HG03521 (cell line): ENCODE measurements around the gene PTOV1.

Source experiments
- ATAC-seq: cut with Tn5 transposase; IDR thresholded peaks from one replicate; pipeline ENCODE4 v1.9.1; 2021; ENCODE audit warnings: mild to moderate bottlenecking, moderate library complexity; ENCODE audit not compliant: unreplicated experiment

PTOV1 gene

DNA sequence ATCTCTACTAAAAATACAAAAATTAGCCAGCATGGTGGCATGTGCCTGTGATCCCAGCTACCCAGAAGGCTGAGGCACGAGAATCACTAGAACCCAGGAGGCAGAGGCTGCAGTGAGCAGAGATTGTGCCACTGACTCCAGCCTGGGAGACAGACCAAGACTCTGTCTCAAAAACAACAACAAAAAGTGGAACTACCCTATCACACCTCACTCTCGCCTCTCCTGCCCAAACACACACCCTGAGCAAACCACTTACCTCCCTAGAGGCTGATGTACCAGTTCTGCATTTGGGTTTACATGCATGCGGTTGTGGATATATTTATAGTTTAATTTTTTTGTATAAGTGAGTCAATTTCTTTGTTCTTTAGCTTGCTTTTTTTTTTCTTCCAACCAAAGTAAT, 7.7 kb upstream of the PTOV1 start:
- ATAC-seq, result no peak

DNA sequence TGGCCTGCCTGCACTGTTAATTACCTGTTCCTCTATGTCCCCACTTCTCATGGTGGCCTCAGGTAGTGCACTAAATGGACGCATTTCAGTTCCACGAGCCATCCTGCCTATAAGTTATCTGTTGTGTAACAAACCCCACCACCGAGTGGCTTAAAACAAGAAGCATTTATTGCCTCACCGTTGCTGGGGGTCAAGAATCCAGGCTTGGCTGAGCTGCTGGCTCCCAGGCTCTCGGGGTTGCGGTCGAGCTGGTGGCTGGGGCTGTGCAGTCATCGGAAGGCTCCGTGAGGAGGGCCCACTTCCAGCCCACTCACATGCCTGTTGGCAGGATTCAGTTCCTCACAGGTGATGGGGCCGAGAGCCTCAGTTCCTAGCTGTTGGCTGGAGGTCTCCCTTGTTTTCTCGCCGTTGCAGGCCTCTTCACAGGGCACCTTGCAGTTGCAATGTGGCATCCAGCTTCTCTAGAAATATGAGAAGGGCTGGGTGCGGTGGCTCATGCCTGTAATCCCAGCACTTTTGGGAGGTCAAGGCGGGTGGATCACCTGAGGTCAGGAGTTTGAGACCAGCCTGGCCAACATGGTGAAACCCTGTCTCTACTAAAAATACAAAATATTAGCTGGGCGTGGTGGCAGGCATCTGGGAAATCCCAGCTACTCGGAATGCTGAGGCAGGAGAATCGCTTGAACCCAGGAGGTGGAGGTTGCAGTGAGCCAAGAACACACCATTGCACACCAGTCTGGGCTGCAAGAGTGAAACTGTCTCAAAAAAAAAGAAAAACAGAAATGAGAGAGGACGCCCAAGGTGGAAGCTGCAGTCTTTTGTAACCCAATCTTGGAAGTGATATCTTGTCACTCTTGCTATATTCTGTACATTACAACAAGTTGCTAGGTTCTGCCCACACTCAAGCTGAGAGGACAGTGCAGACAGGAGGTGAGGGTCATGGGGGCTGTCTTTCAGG, 6.5 kb upstream of the PTOV1 start:
- no peak for ATAC-seq

DNA sequence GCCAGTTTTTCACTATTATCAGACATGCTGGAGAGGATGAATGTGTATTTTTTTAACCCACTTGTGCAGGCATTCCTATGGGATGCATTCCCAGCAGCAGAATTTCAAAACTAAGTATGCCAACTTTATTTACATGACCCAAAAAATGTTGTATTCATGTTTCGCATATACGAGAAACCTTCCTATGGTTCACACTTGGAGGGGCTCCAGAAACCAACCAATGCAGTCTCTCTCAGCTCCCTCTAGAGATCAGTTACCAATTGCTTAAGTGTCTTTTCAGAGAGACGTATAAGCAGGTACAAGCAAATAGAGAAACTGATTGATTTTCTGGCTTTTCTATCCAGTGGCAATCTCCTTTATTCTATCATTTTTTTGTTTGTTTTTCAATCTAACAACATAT, 5.5 kb upstream of the PTOV1 start:
- no peak for ATAC-seq

DNA sequence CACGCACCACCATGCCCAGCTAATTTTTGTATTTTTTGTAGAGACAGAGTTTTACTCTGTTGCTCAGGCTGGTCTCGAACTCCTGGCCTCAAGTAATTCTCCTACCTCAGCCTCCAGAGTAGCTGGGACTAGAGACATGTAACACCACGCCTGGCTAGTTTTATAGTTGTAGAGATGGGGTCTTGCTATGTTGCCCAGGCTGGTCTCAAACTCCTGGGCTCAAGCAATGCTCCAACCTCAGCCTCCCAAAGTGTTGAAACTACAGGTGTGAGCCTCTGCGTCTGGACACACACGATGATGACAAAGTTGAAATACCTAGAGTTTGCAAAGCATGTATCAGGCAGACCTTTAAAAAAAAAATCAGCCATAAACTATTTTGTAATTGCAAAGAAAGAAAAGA, 4.6 kb upstream of the PTOV1 start:
- no peak for ATAC-seq

DNA sequence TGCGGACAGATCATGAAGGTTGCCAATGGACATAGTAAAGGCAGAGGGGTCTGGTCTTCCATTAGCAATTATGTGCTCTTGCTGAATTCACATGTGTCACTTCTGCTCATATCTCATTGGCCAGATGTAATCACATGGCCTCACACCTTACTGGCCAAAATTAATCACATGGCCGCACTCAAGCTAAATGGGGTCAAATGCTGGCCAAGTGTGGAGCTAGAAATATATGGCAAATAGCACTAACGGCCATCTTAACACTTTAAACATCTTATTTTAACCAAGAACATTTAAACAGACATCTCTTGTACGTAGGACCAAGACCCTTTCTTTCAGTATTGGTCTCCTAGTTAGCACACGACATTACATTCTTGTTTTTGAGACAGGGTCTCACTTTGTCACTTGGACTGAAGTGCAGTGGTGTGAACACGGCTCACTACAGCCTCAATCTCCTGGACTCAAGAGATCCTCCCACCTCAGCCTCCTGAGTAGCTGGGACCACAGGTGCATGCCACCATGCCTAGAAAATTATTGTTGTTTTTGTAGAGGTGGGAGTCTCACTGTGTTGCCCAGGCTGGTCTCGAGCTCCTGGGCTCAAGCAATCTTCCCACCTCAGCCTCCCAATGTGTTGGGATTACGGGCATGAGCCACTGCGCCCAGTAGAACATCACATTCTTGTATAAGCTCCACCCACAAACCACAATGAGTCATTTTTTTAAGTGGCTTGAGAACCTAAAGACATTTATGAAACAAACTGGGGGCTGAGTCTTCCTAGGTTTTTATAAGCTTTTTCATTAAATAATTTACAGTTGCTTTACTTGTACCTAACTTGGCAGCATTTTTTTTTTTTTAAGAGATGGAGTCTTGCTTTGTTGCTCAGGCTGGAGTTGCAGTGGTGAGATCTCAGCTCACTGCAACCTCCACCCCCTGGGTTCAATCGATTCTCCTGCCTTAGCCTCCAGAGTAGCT, 2.9 kb upstream of the PTOV1 start:
- no peak for ATAC-seq

DNA sequence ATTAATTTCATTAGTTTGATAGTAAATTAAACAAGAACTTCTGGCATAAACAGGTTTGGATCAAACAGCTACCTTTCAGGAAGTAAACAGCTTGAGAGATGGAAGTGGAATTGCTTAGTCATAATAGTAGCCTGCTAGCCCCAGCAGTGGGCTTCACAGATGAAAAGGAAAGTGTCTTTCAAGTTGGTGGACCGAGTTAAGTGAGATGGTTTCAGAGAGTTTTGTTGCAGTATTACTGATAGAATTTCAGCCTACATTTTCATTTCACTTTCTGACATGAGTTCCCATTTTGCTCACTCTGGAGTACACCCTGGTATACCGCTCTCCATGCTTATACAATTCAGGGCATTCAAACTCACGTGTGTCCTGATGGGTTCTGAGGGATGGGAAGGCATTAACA, 2.0 kb upstream of the PTOV1 start:
- no peak for ATAC-seq

DNA sequence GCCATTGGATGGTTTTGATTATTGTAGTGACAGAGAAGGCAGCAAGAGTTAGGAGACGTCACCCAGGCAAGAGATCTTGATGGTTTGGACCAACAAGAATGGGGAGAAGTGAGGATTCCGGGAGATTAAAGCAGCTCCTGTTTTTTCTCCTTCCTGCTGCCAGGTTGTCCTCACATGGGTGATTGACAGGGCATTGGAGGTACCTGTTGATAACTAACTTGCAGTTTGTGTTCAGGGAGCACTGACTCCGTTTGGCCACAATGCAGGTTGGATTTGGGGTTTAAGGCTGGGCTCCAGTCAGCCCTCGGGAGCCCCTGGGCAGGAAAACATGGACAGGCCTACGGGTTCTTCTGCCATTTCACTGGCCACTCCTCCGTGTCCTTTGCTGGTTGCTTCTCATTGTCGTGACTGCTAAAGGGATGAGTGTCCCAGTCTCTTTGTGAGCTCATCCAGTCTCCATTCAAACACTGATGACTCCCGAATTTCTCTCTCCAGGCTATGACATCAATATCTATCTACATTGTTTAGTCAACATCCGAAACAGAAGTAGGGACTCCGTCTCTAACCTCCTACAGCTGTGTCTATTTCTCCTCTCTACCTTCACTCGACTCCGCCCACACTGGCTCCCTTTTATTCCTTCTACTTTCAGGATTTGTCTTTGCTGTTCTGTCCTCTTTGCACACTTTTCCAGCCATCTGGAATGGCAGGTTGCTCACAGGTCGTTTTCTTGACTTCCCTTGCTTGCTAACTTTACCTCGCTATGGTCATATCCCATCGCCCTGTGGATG, 1.3 kb upstream of the PTOV1 start:
- ATAC-seq, result no peak

DNA sequence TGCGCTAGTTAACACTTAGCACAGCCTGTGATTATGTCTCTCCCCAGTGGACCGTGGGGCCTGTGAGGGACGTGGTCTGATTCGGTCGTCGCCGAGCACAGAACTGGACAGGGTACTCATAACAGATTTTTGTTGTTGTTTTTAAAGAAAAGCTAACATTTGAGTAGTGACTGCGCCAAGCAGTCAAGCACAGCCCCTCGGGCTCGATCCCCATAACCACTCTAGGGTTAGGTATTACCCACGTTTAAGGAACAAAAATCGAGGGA, 805 bp upstream of the PTOV1 start:
- ATAC-seq, result no peak

DNA sequence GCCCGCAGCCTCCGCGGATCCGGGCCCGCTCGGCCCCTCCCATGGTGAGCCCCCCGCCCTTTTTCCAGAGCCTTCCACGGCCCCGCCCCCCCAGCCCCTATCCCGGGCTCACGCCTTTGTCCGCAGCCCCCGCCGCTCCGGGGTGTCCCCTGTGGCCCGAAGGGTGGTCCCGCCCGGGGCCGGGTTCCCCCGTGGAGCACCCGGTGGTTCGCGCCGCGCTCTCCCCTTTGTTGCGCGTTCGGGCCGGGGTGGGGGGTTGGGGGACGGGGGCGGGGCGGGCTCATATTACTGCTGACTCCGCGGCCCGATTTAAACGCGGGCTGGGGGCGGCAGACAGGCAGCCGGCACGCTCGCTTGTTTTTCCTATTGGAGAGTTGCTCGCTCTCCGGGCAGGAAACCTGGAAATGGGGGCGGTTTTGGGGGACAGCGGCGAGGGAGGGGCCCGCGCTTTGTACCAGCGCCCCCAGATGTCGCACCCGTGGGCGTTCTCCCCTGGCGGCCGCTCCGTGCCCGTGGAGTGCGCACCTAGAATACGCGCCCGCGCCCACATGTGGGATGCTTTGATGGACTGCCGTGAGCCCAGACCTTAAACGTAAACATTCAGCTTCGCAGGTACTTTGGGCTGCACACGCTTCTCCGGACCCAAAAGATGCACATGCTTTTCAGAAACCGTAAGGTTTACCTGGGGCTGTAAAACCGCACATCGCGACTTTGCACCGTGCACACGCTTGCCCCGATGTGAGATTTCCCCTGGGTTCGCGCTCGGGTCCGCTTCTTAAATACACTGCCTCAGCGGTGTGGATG, 699 bp downstream of the PTOV1 start:
- no peak for ATAC-seq

DNA sequence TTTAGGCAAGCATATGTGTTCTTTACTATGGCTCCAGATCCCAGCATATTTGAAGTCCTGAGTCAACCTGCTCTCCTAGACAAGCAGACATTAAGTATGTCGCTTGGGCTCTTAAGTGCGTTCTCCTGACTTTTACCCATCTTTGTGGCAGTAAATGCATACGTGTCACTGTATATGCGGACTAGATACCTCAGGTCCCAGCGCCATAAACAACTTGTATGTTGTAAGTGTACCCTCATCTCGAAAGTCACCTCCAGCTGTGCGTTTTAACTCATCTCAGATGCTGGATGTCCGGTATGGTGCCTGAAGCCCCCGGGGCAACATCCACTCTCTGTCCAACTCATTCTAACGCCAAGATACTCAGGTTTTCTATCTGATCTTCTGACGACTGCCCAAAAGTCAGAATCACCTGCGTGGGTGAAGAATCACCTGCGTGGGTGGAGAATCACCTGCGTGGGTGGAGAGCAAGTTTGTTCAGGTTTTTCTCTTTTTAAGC, 1.7 kb downstream of the PTOV1 start:
- no peak for ATAC-seq

DNA sequence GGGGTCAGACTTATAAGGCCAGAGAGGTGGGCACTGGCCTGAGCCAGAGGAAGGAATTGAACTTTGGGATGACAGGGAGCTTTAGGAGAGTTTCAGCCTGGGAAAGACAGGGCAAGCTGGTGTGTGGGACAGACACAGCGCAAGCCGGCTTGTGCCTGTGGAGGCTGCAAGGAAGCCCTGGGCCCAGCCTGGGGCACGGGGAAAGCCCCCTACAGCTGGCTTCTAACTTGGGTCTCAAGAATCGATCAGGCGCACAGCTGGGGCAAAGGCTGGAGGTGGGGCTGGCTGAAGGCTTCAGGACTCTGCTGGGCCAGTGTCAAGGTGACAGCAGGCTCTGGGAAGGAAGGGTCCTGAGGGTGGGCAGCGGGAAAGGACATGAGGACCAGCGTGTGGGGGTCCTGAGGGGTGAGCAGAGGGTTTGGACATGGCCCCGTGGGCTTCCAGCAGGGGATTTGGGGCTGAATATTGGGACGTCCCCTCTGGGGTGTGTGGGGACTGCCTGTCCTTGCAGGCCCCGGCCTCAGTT, 3.0 kb downstream of the PTOV1 start:
- no peak for ATAC-seq

DNA sequence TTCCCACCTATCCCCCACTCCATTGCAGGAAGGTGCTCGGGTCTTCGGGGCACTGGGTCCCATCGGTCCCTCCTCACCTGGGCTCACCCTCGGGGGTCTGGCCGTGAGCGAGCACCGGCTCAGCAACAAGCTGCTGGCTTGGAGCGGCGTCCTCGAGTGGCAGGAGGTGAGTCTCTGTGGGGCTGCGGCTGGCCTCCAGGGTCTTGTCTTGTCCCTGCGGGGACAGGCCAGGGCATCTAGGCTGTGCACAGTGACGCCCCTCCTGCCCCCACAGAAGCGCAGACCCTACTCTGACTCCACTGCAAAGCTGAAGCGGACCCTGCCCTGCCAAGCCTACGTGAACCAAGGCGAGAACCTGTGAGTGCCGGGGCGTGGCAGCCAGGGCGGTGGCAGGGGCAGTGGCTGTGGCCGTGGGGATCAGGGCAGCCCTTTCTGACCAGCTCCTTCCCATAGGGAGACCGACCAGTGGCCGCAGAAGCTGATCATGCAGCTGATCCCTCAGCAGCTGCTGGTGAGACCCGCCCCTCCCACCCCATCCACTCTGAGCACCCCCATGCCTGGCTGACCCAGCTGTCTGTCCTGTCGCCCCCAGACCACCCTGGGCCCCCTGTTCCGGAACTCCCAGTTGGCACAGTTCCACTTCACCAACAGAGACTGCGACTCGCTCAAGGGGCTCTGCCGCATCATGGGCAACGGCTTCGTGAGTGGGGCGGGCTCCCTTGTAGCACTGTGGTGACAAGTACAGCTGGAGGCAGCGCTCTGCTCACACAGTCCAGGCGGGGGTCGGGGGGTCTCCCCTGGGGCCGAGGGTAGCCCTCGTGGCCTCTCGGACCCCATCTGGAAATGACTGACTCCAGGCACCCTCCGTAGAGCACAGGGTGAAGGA, 3.7 kb downstream of the PTOV1 start:
- no peak for ATAC-seq

DNA sequence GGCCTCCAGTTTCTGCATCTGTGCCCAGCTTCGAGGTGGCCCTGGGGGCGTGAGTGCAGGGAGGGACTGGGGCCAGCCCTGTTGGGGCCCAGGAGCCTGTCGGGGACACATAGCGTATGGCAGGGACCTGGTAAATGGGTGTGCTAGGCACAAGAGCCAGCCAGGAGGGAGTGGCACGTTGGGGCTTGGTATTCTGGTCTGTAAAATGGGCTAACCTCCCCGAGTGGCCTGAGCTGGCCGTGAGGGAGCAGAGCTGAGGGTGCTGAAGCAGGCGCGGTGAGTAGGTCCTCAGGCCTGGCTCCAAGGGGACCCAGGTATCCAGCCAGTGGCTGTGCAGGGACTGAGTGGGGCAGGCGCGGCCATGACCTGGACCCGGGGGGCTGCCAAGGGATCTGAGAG, 4.3 kb downstream of the PTOV1 start:
- ATAC-seq, result no peak

DNA sequence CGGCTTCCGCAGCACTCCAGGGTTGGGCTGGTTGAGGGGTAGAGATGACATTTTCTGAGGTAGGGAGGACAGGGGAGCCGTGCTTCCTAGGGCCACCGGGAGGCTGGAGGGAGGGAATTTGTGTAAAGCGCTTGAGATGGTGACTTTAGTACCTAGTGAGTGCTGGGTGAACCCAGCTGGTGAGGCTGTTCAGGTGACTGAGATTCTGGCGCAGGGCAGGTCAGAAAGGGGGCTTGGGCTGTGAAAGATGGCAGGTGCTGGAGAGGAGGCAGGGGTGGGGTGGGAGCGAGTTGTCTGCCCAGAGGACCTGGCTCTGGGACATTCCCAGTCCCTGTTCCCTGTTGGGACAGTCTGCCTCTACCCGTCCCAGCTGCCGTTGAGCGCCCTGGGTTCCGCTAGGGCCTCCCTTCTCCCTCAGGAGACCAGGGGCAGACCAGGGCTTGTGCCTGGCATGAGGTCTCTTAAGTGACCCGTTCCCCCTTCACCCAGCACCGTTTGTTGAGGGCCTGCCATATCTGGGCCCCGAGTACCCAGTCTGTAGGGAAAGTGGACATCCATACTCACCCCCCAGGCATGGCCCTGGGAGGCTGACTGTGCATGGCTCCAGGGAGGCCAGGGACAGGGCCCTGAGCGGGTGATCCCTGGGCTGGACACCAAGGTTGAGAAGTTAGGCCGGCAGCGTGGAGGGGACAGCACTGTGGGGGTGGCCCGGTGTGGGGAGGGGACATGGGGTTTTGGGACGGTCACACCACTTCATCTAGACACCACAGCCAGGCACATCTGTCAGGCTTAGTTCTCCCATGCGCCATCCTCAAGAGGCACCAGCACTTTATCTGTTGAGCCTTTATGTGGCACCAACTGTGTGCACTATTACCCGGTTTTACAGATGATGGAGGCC, 5.0 kb downstream of the PTOV1 start:
- no peak for ATAC-seq

DNA sequence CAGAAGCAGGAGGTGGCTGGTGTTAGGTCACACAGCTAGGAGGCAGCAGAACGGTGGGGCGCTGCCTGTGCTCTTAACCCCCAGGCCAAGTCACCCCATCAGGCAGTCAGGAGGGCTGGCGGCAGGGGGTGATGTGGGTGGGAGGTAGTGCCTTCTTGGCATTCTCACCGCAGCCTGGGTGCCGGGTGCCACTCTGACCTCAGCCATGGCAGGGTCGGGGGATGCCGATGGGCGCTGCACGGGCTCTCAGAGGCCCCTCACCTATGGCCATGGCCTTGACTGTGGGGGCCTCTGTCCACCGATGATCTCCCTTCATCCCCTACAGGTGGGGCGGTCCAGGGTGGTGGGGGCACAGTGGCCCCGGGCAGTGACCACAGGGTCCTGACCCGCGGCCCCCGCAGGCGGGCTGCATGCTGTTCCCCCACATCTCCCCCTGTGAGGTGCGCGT, 5.6 kb downstream of the PTOV1 start:
- ATAC-seq, result no peak

DNA sequence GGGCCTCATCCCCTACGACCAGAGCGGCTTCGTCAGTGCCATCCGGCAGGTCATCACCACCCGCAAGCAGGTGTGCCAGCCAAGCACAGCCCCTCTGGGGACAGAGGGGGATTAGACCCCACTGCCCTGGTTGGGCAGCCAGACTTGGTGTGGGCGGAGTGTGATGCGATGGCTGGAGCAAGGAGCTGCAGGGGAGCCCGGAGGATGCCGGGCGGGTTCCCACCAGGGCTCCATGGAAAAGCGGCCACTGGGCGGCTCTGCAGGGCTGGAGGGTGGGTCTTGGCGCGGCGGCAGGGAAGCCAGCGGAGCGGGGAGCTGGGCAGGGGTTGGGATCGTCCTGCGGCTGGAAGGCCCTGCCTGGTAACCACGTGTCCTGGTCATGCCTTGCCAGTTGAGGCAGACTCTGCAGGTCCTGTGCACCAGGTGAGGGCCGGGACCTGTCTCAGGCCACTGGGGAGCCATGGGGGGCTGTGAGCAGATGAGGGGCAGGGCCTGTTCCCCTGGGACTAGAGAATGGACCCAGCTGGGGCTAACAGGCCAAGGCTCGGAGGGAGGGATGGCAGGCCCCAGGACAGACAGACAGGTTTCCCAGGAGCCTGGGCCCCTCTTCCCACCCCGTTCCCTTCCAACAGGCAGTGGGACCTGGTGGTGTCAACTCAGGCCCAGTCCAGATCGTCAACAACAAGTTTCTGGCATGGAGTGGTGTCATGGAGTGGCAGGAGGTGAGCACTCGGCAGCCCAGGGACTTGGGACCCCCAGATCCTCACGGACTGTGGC, 6.3 kb downstream of the PTOV1 start:
- ATAC-seq, result no peak

DNA sequence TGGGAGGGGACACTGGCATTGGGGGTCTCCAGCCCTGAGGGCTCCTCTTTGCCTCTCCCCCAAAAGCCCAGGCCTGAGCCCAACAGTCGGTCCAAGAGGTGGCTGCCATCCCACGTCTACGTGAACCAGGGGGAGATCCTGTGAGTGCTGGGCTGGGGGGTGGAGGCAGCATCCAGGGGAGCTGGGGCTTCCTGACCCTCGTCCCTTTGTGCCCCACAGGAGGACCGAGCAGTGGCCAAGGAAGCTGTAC, 6.8 kb downstream of the PTOV1 start:
- no peak for ATAC-seq
